Activated CD4-positive, alpha-beta T cell treated with anti-CD3 and anti-CD28 coated beads, Interleukin-2, Interleukin-6, amounts not matched to agents 100 ng/mL and 50 ng/mL, durations not matched to agents 16 hours and 8 hours (primary cell): ENCODE results near the gene BLNK.
A peak's percentile ranks its signal among the peaks of the same experiment; 100 is the strongest.
"Not testable (repeated sequence)": the region's sequence is repeated elsewhere in the genome, so short reads cannot be mapped to it uniquely, and the experiment has no call there.

Experiments
- DNase-seq: peaks from one replicate; pipeline ENCODE4 v3.0.0-alpha.2; 2020

Gene BLNK

GRCh38 chr10:96218826-96219225 is 52.5 kb downstream of the BLNK start:
- DNase-seq: no peak

GRCh38 chr10:96217711-96218110 is 53.7 kb downstream of the BLNK start:
- DNase-seq: no peak

DNA sequence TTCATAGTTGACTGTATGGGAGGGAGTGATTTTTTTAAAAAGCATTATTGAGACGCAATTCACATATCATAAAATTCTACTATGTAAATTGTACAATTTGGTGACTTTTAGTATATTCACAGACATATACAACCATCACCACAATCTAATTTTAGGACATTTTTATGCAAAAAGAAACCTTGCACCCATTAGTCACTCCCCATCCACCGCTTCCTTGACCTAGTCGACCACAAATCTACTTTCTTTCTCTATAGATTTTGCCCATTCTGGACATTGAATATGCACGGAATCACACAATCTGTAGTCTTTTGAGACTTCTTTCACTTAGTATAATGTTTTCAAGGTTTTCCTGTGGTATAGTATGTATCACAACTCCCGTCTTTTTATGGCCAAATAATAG is 54.6 kb downstream of the BLNK start:
- DNase-seq: no peak

GRCh38 chr10:96212911-96213310 is 58.5 kb downstream of the BLNK start:
- DNase-seq: no peak

GRCh38 chr10:96211764-96212163 is 59.6 kb downstream of the BLNK start:
- no peak for DNase-seq

DNA sequence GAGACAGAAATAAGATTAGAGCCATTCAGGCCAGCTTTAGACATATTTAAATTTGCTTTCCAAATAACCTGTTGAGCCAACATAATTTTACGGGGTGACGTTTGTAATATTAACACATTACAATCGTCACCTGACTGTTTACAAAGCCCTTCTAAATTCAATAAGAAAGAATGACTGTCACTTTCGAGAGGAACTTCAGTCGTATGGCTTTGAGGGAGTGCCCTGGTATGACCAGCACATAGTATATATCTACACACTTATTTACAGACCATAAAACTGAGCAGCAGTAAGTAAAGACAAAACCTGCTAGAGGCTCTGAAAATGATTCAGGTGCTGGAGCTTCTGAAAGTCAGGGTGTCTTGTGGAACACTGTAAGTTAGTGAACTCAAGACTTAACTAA is 62.4 kb downstream of the BLNK start:
- no peak for DNase-seq

DNA sequence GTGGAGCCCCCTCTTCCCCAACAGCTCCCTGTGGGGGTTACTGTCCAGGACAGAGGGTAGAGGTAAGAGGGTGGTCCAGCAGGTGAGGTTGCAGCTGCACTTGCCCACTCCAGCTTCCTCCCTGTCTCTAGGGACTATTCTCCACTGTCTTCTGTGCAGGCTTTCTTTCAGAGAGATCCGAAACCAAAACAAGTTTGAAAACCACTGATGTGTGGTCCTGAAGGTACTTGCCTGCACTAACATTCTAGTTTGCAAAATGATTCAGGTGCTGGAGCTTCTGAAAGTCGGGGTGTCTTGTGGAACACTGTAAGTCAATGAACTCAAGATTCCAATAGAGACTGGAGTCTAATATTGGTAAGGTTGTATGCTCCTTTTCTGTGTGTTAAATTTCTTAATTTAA is 63.1 kb downstream of the BLNK start:
- no peak for DNase-seq

DNA sequence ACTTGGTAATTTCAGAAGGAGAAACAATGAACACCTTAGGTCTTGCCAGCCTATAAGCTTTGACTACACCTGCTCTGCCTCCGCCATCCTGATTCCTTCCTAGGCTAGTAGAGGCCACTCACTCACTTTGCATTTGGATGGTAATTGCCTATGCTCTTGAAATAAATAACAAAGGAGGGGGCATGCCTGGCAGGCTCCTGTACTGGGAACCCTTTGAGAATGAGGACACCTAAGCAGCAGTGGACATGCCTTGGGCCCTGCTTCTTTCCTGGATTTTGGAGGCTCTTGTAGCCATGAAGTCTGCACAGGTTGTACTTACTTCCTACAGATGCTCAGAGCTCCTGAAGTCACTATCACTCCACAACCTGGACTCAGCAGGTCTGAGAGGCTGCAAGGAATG is 65.8 kb downstream of the BLNK start:
- DNase-seq: no peak

- DNase-seq: no peak
Observed at GRCh38 chr10:96201525-96201924, 69.8 kb downstream of the BLNK start.

- not testable (repeated sequence) for DNase-seq
Observed at GRCh38 chr10:96189505-96189904, 81.9 kb downstream of the BLNK start.

GRCh38 chr10:96188916-96189315 is 82.5 kb downstream of the BLNK start:
- no peak for DNase-seq

GRCh38 chr10:96188421-96188820 is 82.9 kb downstream of the BLNK start:
- DNase-seq: no peak

DNA sequence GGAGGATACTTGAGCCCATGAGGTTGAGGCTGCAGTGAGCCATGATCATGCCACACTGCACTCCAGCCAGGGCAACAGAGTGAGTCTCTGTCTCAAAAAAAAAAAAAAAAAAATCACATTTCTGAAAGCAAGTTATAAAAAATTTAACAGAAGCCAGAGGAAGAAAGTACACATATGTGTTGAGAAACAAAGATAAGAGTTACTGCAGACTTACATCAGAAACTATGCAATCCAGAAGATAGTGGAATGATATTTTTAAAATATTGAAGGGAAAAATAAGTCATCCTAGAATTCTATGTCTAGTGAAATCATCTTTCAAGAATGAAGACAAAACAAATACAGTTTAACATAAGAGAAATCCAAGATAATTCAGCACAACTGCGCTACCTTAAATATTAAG is 94.4 kb downstream of the BLNK start:
- DNase-seq: no peak

- DNase-seq: no peak
Observed at GRCh38 chr10:96172666-96173065, 98.7 kb downstream of the BLNK start.

GRCh38 chr10:96170230-96170629 is 101.1 kb downstream of the BLNK start:
- DNase-seq: no peak

DNA sequence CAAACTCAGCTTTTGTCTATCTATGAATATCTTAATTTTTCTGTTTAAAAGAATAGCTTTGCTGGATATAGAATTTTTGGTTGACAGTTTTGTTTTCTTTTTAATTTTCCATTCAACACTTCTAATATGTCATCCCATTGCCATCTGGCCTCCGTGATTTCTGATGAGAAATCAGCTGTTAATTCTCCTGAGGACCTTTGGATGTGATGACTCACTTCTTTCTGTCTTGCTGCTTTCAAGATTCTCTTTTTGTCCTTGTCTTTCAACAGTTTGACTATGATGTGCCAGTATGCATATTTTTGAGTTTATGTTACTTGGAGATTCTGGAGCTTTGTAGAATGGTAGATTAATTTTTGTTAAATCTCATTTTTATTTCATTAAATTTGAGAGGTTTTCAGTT is 102.8 kb downstream of the BLNK start:
- DNase-seq: no peak

DNA sequence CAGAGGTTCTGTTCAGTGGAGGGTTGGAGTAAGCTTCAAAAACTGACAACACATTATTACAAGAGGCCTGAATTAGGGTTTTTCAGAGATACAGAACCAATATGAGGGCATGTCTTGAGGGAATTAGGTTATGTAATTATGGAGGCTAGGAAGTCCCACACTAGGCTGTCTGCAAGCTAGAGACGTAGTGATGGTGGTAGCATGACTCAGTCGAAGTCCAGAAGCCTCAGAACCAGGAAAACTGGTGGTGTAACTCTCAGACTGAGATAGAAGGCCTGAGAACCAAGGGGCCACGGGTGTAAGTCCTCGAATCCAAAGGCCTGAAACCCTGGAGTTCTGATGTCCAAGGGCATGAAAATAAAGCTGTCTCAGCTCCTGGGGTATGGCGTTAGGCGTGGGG is 105.6 kb downstream of the BLNK start:
- no peak for DNase-seq

DNA sequence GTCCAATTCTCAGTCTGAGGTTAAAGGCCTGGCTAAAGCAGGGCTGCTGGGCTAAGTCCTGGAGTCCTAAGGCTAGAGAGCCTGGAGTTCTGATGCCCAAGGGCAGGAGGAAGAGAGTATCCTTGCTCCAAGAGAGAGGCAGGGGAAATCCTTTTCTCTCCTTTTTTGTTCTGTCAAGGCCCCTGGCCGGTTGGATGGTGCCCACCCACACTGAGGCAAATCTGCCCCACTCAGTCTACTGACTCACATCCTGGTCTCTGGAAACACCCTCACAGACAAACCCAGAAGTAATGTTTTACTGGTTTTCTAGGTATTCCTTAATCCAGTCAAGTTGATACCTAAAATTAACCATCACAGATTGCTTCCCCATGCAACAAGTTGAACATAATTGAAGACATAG is 118.3 kb downstream of the BLNK start:
- DNase-seq: peak; percentile 42

GRCh38 chr10:96152437-96152836 is 118.9 kb downstream of the BLNK start:
- DNase-seq: peak; percentile 46
